HG03060 (cell line): ENCODE results near the gene HIP1.
"Not testable (repeated sequence)": the region's sequence is repeated elsewhere in the genome, so short reads cannot be mapped to it uniquely, and the experiment has no call there.

Experiments used
- ATAC-seq: cut with Tn5 transposase; IDR thresholded peaks from one replicate; pipeline ENCODE4 v1.9.1; 2021; ENCODE audit warnings: low read depth, moderate number of reproducible peaks; ENCODE audit not compliant: unreplicated experiment

The HIP1 gene

GRCh38 chr7:75546237-75547015, 192.3 kb downstream of the HIP1 start:
- no peak for ATAC-seq

- ATAC-seq, result no peak
These were observed 201.0 kb downstream of the HIP1 start for GRCh38 chr7:75537731-75538130.

GRCh38 chr7:75536940-75537538, 201.7 kb downstream of the HIP1 start:
- no peak for ATAC-seq

- no peak for ATAC-seq
These were observed 202.2 kb downstream of the HIP1 start for GRCh38 chr7:75536491-75536890.

- ATAC-seq, result peak; percentile 79
These were observed 203.9 kb downstream of the HIP1 start for GRCh38 chr7:75534727-75535307.

GRCh38 chr7:75533926-75534325, 204.8 kb downstream of the HIP1 start:
- no peak for ATAC-seq

- no peak for ATAC-seq
These were observed 206.1 kb downstream of the HIP1 start for GRCh38 chr7:75532639-75533038.

- no peak for ATAC-seq
These were observed 207.4 kb downstream of the HIP1 start for GRCh38 chr7:75531359-75531821.

GRCh38 chr7:75527224-75527722, 211.5 kb downstream of the HIP1 start:
- ATAC-seq, result not testable (repeated sequence)

GRCh38 chr7:75521727-75522126, 217.0 kb downstream of the HIP1 start:
- ATAC-seq, result not testable (repeated sequence)

- ATAC-seq, result not testable (repeated sequence)
These were observed 219.9 kb downstream of the HIP1 start for GRCh38 chr7:75518842-75519241.

- not testable (repeated sequence) for ATAC-seq
These were observed 229.7 kb downstream of the HIP1 start for GRCh38 chr7:75509033-75509432.

- ATAC-seq, result not testable (repeated sequence)
These were observed 246.7 kb downstream of the HIP1 start, which contains the start of gene SPDYE5 for GRCh38 chr7:75492020-75492419. Gene SPDYE5 (plus strand): TSS chr7:75492320. CDS start chr7:75494048, 1,728 bp downstream.

GRCh38 chr7:75485979-75486643, 252.6 kb downstream of the HIP1 start, which contains the start of gene POM121C:
Gene POM121C (minus strand): TSS chr7:75486299. CDS start chr7:75441496, 44,803 bp downstream.
- peak; percentile 69 for ATAC-seq

GRCh38 chr7:75485355-75485978, 253.3 kb downstream of the HIP1 start:
- not testable (repeated sequence) for ATAC-seq
